ENCODE measurements around the gene TBC1D2B. TPM values are rescaled to one million over a fixed set of nuclear protein-coding genes. Genes with fewer than 3 reads are reported as not detected.

TBC1D2B gene
- total and polyA plus RNA-seq, 2 of the 4 experiments (the other 2 are of a cell fraction) = 17.7 to 28.3 TPM

DNA sequence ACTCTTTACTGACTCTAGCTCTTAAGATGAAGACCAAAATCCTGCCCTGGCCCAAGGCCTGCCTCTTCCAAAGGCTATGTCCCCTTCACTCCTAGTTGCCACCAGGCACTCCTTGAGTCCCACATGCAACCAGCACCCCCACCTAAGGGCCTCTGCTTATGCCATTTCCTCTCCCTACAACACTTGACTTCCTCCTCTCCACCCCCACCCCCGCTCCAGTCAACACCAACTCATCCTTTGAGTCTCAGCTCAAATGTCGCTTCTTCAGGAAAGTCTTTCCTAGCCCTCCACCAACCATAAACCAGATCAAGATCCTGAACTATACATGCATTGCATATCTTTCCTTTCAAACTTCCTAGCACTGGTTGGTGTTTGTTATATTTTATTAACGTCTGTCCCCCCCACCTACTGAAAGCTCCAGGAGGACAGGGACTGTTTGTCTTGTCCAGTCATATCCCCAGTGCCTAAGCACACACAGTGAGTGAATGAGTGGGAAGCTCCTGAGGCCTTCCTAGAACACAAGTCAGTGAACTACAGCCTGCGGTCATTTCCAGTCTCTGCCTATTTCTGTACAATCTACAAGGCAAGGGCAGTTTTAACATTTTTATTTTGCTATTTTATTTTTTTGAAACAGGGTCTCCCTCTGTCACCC, 7.3 kb downstream of the TBC1D2B start:
- peak overlapping the region; percentile 4; the same call in 1 of the 2 replicates for H3K4me2 ChIP-seq (ENCODE audit: low read depth, low read length)
- H2BK20ac ChIP-seq (ENCODE audit: low read depth, low read length) = no peak overlapping the region
- peak overlapping the region; percentile 52; the same call in 2 of the 3 replicates for H2BK15ac ChIP-seq (ENCODE audit: low read depth, low read length)
- H3K79me1 ChIP-seq (ENCODE audit: low read depth in 1 of 2, low read length in 2 of 2) = peaks cover 40 to 83% of the 10 kb centered on the region in 2 experiments
- H3K4ac ChIP-seq (ENCODE audit: low read depth, low read length) = peak overlapping the region; percentile 70
- peak overlapping the region; percentile 66 for H2AK9ac ChIP-seq (replicated peaks; ENCODE audit: low read depth, low read length, poor library complexity)
- peaks cover 53% of the 10 kb centered on the region for H3K9me1 ChIP-seq (ENCODE audit: insufficient read depth, low read length)
- POLR2A ChIA-PET (ENCODE audit: unreplicated experiment) = no interaction called here
- peak overlapping the region; percentile 50; the same call in 1 of the 2 replicates for H4K91ac ChIP-seq (ENCODE audit: insufficient read depth, low read depth, low read length)
- peak overlapping the region; percentile 65 for H3K23ac ChIP-seq (ENCODE audit: low read depth, low read length)
- peaks cover 61% of the 10 kb centered on the region for H4K20me1 ChIP-seq (ENCODE audit: insufficient read depth, low read length)
- H4K8ac ChIP-seq (ENCODE audit: low read depth in 2 of 2, low read length in 2 of 2) = peak overlapping the region in 1 of 2 experiments; percentile 54; a peak in 2 of 4 replicates
- H2AK5ac ChIP-seq (ENCODE audit: low read depth, low read length) = peak overlapping the region; percentile 74; the same call in 1 of the 2 replicates
- TF ChIP-seq FOS (IDR thresholded peaks at IDR 0.05; ENCODE audit: low read depth, low read length) (no peak), POLR2A (IDR thresholded peaks at IDR 0.05; ENCODE audit: low read depth, low read length) (no peak), MAFK (IDR thresholded peaks at IDR 0.05; ENCODE audit: low read depth, low read length) (no peak), CEBPB (IDR thresholded peaks at IDR 0.05; ENCODE audit: low read depth, low read length) (no peak), NFE2L2 (IDR thresholded peaks at IDR 0.05; ENCODE audit: low read depth, low read length) (no peak), RAD21 (IDR thresholded peaks at IDR 0.05; ENCODE audit: low read length) (no peak), CHD1 (IDR thresholded peaks at IDR 0.05; ENCODE audit: low read depth, low read length) (no peak), RCOR1 (IDR thresholded peaks at IDR 0.05; ENCODE audit: insufficient replicate concordance, low read length) (no peak), BHLHE40 (IDR thresholded peaks at IDR 0.05; ENCODE audit: low read depth, low read length) (no peak), MAZ (IDR thresholded peaks at IDR 0.05; ENCODE audit: borderline replicate concordance, low read depth, low read length) (no peak), SMC3 (IDR thresholded peaks at IDR 0.05; ENCODE audit: low read depth, low read length) (no peak), MXI1 (IDR thresholded peaks at IDR 0.05; ENCODE audit: borderline replicate concordance, low read depth, low read length) (no peak)
- TF ChIP-seq, protein P1, sequence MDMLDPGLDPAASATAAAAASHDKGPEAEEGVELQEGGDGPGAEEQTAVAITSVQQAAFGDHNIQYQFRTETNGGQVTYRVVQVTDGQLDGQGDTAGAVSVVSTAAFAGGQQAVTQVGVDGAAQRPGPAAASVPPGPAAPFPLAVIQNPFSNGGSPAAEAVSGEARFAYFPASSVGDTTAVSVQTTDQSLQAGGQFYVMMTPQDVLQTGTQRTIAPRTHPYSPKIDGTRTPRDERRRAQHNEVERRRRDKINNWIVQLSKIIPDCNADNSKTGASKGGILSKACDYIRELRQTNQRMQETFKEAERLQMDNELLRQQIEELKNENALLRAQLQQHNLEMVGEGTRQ (IDR thresholded peaks at IDR 0.05; ENCODE audit: low read depth, low read length) = no peak
- TF ChIP-seq, protein P2, sequence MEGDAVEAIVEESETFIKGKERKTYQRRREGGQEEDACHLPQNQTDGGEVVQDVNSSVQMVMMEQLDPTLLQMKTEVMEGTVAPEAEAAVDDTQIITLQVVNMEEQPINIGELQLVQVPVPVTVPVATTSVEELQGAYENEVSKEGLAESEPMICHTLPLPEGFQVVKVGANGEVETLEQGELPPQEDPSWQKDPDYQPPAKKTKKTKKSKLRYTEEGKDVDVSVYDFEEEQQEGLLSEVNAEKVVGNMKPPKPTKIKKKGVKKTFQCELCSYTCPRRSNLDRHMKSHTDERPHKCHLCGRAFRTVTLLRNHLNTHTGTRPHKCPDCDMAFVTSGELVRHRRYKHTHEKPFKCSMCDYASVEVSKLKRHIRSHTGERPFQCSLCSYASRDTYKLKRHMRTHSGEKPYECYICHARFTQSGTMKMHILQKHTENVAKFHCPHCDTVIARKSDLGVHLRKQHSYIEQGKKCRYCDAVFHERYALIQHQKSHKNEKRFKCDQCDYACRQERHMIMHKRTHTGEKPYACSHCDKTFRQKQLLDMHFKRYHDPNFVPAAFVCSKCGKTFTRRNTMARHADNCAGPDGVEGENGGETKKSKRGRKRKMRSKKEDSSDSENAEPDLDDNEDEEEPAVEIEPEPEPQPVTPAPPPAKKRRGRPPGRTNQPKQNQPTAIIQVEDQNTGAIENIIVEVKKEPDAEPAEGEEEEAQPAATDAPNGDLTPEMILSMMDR (conservative IDR thresholded peaks at IDR 0.05; ENCODE audit: low read depth, low read length) = no peak
- TF ChIP-seq, protein P3, sequence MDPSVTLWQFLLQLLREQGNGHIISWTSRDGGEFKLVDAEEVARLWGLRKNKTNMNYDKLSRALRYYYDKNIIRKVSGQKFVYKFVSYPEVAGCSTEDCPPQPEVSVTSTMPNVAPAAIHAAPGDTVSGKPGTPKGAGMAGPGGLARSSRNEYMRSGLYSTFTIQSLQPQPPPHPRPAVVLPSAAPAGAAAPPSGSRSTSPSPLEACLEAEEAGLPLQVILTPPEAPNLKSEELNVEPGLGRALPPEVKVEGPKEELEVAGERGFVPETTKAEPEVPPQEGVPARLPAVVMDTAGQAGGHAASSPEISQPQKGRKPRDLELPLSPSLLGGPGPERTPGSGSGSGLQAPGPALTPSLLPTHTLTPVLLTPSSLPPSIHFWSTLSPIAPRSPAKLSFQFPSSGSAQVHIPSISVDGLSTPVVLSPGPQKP (IDR thresholded peaks at IDR 0.05; ENCODE audit: borderline replicate concordance, low read depth, low read length) = no peak
- H3K4me3 ChIP-seq (ENCODE audit: insufficient read depth, low read depth, low read length) = no peak overlapping the region
- H3K27ac ChIP-seq (ENCODE audit: insufficient read depth, low read length) = peak overlapping the region; percentile 48; the same call in 1 of the 2 replicates
- peak overlapping the region; percentile 43 for H3K18ac ChIP-seq (ENCODE audit: low read depth, low read length)
- H3K14ac ChIP-seq (replicated peaks; ENCODE audit: low read depth, low read length) = peak overlapping the region; percentile 78
- dilution Hi-C loops (cut with HindIII; ENCODE audit: low sequenced_read_pairs, unreplicated experiment) (no loop called here), intact Hi-C loops (cut with micrococcal nuclease) (loop anchor here (5.0 kb wide), 1 partner anchor 63 kb away; no protein-coding TSS in a partner anchor), in situ Hi-C loops (cut with MboI; ENCODE audit: low sequenced_read_pairs) (no loop called here)
- peak overlapping the region; percentile 13; the same call in 1 of the 2 replicates for H4K5ac ChIP-seq (ENCODE audit: low read depth, low read length)
- peaks cover 51% of the 10 kb centered on the region for H3K4me1 ChIP-seq (ENCODE audit: control insufficient read depth, insufficient read depth, low read length)
- BruUV-seq (replicated peaks) = no TSS peak
- H3K9ac ChIP-seq (ENCODE audit: low read depth, low read length) = no peak overlapping the region
- CTCF ChIA-PET = no interaction called here
- peak overlapping the region; percentile 71 for H2BK5ac ChIP-seq (ENCODE audit: low read depth, low read length, poor library complexity, severe bottlenecking)
- peak overlapping the region; percentile 38; the same call in 1 of the 2 replicates for H2BK120ac ChIP-seq (ENCODE audit: low read depth, low read length)
- ATAC-seq (ENCODE audit: low read depth) (no peak), DNase-seq (no peak)
- no peak overlapping the region for H3K56ac ChIP-seq (ENCODE audit: extremely low read depth, insufficient read depth, low read length)
- H3K27me3 ChIP-seq (ENCODE audit: control insufficient read depth, insufficient read depth, low read length) = no peaks in the 10 kb centered on the region
- H2AFZ ChIP-seq (replicated peaks; ENCODE audit: low read length, poor library complexity) = no peak overlapping the region
- H3K36me3 ChIP-seq (ENCODE audit: control insufficient read depth, insufficient read depth, low read length) = peaks cover 2% of the 10 kb centered on the region
- H3K9me3 ChIP-seq (ENCODE audit: control insufficient read depth, insufficient read depth, low read length) = no peaks in the 10 kb centered on the region
- WGBS, 2 experiments (ENCODE audit: extremely low coverage in 2 of 2, insufficient read length in 1 of 2) = 100% methylated on average over 1 of the region's 4 CpGs; no CpG with 5 or more reads in 1 of the 2 experiments

Measured in IMR-90 (cell line).